Effector memory CD4-positive, alpha-beta T cell (primary cell): ENCODE results near the gene C19orf44.

Experiments
- DNase-seq, 3 donors: peaks; one replicate each; pipeline ENCODE4 v3.0.0-alpha.2; 2020
- H3K27ac ChIP-seq: 2 replicates; pipeline ENCODE4 v1.7.0; 2013; ENCODE audit warnings: mild to moderate bottlenecking, low read length, moderate library complexity; ENCODE audit not compliant: insufficient read depth, poor library complexity, severe bottlenecking
- H3K27me3 ChIP-seq: replicated peaks from 2 replicates; pipeline ENCODE4 v1.7.0; 2013; ENCODE audit warnings: mild to moderate bottlenecking, low read length; ENCODE audit not compliant: insufficient read depth, control insufficient read depth, poor library complexity, severe bottlenecking
- H3K36me3 ChIP-seq: 2 replicates; pipeline ENCODE4 v1.7.0; 2013; ENCODE audit warnings: mild to moderate bottlenecking, low read length, moderate library complexity; ENCODE audit not compliant: control insufficient read depth, insufficient read depth
- H3K4me1 ChIP-seq: 2 replicates; pipeline ENCODE4 v1.7.0; 2013; ENCODE audit warnings: low read length, mild to moderate bottlenecking; ENCODE audit not compliant: control insufficient read depth, insufficient read depth, poor library complexity, severe bottlenecking
- H3K4me3 ChIP-seq: 2 replicates; pipeline ENCODE4 v1.7.0; 2013; ENCODE audit warnings: low read length, low read depth, mild to moderate bottlenecking; ENCODE audit not compliant: insufficient read depth, poor library complexity, severe bottlenecking
- H3K9me3 ChIP-seq: 2 replicates; pipeline ENCODE4 v1.7.0; 2013; ENCODE audit warnings: mild to moderate bottlenecking, low read length, moderate library complexity; ENCODE audit not compliant: control insufficient read depth

The C19orf44 gene

GRCh38 chr19:16569609-16570320 is 73.6 kb downstream of the C19orf44 start:
- H3K4me1 ChIP-seq, result peaks cover 48% of the 10 kb centered on the region
- peaks cover 5% of the 10 kb centered on the region for H3K36me3 ChIP-seq
- no peak for DNase-seq
- H3K27me3 ChIP-seq, result no peaks in the 10 kb centered on the region
- H3K4me3 ChIP-seq, result no peak overlapping the region
- no peaks in the 10 kb centered on the region for H3K9me3 ChIP-seq
- H3K27ac ChIP-seq, result no peak overlapping the region
